ENCODE data around the gene PLEKHH1.

- no peak for TF ChIP-seq GATA2 (IDR thresholded peaks at IDR 0.05; ENCODE audit: low read depth, low read length)
- no peak for TF ChIP-seq GATA3 (IDR thresholded peaks at IDR 0.05; ENCODE audit: low read depth, low read length)
Observed at GRCh38 chr14:67503331-67503730, 29.8 kb upstream of the PLEKHH1 start.
